DMS114 treated with DMSO at 0.1 percent for 48 hours (cell line): ENCODE results near the gene LHFPL4.
"Not testable (repeated sequence)": the region's sequence is repeated elsewhere in the genome, so short reads cannot be mapped to it uniquely, and the experiment has no call there.

ENCODE experiments used
- DNase-seq: peaks from one replicate; lab custom pipeline; 2025; ENCODE audit not compliant: unreplicated experiment; lab: John Stamatoyannopoulos, UW

LHFPL4 gene

DNA sequence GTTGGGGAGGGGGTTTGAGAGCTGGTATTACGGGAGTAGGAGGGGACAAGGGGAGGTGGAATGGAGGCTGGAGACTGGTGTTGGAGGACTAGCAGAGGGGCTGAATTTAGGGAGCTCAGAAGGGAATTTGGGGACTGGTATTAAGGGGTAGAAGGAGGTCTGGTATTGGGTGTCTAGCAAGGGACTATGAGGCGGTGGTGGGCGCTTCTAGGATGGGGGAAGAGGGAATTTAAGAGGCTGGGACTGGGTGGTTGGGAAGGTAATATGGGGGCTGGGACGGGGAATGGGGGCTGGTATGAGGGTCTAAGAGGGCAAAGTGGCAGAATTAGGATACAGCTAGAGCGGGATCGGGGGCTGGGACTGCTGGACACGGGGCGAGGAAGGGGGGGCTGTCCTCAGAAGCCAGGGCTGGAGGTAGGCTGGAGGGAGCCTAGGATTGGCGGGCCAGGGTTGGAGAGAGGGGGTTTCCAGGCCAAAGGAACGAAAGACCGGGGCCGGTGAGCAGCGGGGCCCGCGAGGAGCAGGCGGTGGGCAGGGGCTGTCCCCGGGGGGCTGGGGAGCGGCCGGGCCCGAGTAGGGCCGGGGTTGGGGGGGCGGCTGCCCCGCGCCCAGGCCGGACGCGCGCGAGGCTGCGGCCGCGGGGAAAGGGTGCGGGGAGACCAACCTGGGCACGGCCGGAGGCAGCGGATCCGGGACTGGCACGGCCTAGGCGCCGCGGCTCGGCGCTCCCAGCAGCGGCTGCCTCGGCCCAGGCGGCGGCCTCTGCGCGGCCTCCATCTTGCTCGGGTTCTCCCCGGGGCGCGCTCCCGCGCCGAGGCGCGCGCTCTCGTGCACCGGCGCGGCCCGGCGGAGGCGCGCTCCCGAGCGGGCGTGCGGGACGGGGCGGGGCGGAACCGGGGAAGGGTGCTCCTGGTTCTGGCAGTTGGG, at the start of gene LHFPL4:
Gene LHFPL4 (minus strand): TSS at position 802 of the 927 bp plus-strand sequence. CDS start 1,143 bp downstream, outside the sequence.
- peak; percentile 2 for DNase-seq

DNA sequence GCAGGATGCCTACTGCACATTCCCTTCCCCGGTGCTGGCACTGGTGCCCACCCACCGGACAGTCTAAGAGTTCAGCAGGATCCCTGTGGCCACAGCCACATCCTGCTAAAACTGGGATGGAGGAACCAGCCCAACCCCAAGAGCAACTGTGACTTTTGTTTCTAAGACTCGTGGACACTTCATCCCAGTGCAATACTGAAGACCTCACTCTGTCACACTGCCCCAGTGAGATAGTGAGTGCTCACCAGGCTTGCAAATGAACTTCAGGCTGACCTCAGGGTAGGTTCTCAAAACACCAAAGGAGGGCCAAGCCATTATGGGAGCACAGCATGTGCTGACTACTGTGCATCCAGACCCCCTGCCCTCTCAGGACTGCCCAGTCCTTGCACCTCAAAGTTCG, 49.0 kb upstream of the LHFPL4 start:
- DNase-seq: no peak

- not testable (repeated sequence) for DNase-seq
These were observed 47.5 kb upstream of the LHFPL4 start for GRCh38 chr3:9601006-9601581.

DNA sequence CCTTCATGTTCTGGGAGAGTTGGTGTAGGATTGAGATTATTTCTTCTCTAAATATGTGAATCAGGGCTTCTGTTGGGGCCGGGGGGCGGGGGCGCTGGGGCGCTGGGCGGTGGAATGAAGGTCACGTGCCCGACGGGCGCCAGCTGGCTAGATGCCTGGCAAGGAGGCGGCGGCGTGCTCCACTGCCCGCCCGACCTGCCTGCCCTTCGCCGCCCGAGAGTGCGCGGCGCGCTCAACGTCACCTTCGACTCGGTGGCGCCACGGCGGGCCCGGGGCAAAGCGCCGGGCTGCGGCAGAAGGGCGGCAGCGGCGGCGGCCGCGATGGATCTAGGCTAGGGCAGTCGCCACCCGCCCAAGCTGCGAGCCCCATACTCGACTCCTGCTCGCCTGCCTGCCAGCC, 47.0 kb upstream of the LHFPL4 start:
- no peak for DNase-seq

DNA sequence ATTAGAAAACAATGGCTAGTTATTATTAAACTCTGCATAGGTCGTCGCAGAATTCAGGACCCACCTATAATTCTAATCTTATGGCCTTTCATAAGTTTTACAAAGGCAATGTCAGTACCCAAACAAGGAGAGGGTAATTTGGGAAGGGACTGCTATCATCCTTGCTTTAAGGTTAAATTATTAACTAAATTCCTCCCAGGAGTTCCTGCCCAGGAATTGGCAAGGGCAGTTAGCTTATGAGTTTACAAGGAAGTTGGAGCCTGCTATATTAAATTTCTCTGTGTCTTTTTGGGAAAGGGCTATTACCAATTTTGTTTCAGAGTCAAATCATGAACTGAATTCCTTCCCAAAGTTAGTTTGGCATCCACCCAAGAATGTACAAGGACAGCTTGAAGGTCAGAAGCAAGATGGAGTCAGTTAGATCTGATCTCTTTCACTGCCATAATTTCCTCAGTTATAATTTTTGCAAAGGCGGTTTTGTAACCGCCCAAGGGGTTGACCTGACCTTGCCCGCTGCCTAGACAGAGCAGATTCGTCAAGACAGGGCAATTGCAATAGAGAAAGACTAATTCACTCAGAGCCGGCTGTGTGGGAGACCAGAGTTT, 45.3 kb upstream of the LHFPL4 start:
- DNase-seq: no peak

DNA sequence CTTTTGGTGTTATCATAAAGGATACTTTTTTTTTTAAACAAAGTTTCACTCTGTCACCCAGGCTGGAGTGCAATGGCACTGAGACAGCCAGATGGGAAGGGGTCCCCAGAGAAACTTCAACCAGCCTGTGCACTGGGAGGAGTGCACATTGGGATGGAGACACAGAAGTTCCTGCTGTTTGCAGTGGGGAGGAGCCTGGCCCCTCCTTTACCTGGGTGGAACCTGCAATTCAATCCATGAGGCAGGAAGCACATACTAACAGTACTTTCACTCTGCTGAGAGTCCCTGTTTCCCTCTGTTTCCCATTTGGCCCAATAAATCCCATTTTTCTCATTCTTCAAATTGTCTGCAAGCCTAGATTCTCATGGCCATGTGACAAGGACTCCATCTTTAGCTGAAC, 42.3 kb upstream of the LHFPL4 start:
- no peak for DNase-seq

- DNase-seq: not testable (repeated sequence)
These were observed 38.2 kb upstream of the LHFPL4 start for GRCh38 chr3:9591781-9592180.

DNA sequence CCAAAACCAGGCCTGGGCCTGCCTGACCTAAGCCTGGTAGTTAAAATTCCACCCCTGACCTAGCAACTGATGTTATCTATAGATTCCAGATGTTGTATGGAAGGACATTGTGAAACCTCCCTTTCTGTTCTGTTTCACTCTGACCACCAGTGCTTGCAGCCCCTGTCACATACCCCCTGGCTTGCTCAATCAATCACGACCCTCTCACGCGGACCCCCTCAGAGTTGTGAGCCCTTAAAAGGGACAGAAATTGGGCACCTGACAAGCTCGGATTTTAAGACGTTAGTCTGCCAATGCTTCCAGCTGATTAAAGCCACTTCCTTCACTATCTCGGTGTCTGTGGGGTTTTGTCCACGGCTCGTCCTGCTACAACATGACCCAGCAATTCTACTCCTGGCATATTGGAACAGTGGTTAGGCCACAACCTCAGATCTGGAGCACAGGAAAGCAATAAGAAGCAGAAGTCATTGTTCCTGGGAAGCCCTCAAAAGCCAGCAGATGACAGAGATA, 36.7 kb upstream of the LHFPL4 start:
- no peak for DNase-seq

GRCh38 chr3:9583792-9584191, 30.2 kb upstream of the LHFPL4 start:
- DNase-seq: no peak

DNA sequence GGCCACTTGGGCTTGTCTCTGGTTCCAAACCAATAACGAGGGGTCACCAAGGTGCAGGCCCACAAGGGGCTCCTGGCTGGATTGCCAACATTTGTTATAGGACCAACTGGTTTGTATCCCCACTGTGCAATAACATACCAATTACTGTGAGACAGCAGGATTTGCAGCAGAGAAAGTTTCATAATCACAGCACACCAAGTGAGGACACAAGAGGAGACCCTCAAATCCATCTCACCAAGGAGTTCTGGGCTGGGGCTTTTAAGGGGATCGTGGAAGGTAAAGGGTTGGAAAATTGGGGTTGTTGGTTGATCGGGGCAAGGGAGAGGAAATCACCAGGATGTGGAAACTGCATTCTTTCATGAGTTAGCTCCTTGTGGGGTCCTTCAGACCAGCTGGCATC, 29.7 kb upstream of the LHFPL4 start:
- DNase-seq: no peak

GRCh38 chr3:9582332-9582731, 28.7 kb upstream of the LHFPL4 start:
- no peak for DNase-seq

DNA sequence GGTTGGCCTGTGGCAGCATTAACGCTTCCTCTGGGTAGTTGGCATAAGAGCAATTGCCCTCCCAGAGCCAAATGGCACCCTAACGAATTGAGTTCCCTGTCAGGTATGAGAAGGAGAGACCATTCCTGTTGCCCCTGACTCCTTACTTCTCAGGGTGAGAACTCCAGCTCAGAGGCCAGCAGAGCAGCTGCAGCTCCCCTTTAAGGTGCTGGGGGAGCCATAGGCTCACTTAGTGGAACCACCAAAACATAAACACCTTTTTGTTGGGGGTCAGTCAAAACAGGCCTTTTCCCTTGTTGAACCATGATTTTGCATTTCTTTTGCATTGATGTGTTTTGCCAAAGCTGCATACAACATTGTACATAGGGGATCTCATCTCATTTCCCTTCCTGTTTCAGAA, 28.1 kb upstream of the LHFPL4 start:
- DNase-seq: no peak

- DNase-seq: no peak
These were observed 15.4 kb upstream of the LHFPL4 start for GRCh38 chr3:9569054-9569453.

DNA sequence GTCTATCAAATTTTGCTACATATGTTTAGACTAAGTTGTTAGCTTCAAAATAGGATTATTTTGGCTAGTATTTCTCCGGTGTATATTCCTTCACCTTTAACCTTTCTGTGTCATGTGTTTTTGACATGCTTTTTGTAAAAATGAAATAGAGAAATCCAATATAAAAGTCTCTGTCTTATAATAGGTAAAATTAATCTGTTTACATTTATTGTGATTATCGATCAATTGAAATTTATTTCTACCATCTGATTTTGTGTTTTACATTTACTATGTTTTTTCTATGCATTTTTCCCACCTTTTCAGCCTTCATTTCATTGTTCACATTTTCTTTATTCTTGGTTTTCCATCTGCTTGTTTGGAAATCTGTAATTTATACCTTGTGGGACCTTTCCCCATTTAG, 11.7 kb upstream of the LHFPL4 start:
- no peak for DNase-seq

DNA sequence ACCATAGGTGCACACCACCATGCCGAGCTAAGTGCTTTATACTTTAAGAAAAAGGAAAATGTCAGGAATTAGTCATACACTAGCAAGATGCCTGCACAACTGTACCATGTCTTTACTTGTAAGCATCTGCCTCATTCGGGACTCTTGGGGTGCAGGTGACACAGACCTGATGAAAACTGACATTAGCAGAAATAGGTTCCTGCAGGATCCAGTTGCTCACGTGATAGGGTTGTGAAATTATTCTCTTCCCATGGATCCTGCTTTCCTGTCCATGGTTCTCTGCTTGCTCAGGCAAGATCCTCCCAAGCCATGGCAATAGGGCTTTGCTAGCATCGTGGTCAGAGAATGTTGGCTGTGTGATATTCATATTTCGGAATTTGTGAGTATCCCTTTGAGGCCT, 10.2 kb upstream of the LHFPL4 start:
- DNase-seq: no peak

DNA sequence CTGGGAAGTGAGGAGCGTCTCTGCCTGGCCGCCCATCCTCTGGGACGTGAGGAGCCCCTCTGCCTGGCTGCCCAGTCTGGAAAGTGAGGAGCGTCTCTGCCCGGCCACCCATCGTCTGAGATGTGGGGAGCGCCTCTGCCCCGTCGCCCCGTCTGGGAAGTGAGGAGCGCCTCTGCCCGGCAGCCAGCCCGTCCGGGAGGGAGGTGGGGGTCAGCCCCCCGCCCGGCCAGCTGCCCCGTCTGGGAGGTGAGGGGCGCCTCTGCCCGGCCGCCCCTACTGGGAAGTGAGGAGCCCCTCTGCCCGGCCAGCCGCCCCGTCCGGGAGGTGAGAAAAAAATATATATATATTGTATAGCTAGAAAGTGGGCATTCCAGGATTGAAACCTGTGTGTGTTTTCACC, 6.4 kb upstream of the LHFPL4 start:
- not testable (repeated sequence) for DNase-seq

GRCh38 chr3:9553948-9554513, 409 bp upstream of the LHFPL4 start:
- DNase-seq: no peak

DNA sequence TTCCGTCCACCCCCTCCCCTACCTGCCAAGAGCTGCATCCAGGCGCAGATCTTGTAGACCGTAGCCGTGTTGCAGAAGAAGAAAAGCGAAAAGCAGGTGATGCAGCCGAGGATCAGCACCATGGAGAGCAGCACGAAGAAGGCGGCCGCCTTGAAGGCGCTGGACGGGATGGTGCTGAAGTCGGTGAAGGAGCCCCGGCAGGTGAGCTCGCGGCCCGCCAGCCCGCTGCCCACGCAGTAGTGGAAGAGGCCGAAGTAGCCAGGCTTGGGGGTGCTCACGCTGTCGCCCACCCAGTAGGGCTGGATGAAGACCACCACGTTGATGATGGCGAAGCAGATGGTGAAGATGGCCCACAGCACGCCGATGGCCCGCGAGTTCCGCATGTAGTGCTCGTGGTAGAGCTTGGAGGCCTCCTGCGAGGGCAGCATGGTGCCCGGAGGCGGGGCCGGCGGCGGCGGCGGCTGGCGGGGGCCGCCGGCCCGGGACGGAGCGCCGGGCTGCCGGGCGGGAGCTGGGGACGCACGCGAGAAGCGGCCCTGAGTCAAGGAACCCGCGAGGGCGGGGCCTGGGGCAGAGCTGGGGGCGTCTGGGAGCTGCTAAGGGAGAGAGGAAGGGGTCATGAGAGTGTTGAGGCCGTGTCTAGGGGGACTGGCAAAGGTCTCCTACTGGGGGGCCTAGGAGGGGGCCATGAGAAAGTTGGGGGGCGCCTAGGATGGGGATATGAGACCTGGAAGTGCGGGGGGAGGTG, 1.2 kb downstream of the LHFPL4 start:
- no peak for DNase-seq

DNA sequence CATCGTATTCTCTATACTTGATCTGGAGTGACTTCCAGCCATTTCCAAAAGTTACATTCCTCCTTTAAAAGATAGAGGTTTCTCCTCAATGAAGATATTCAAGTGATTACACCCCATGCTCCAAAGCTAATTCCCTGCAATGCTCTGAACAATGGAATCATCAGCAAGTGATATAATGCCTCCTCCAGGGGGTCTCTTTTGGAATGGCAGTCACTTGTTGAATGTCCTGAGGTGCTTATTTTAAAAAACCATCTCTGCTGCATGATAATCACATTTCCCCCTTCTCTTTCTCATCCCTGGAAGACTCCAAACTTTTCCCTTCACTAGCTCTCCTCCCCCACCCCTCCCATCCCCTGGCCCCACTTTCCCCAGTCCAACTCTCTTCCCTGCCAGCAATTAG, 2.6 kb downstream of the LHFPL4 start:
- no peak for DNase-seq

GRCh38 chr3:9549600-9549999, 4.0 kb downstream of the LHFPL4 start:
- DNase-seq: no peak

- DNase-seq: no peak
These were observed 4.6 kb downstream of the LHFPL4 start for GRCh38 chr3:9548991-9549390.
